ENCODE results near the gene PANK4.

PANK4 gene

GRCh38 chr1:2544875-2545640, 18.7 kb upstream of the PANK4 start:
- no peak for DNase-seq (ENCODE audit: low read depth in 2 of 2)

- no peak for DNase-seq (ENCODE audit: low read depth in 2 of 2)
Observed at GRCh38 chr1:2544093-2544874, 17.9 kb upstream of the PANK4 start.

GRCh38 chr1:2543543-2544092, 17.2 kb upstream of the PANK4 start:
- DNase-seq (ENCODE audit: low read depth in 2 of 2) = no peak

DNA sequence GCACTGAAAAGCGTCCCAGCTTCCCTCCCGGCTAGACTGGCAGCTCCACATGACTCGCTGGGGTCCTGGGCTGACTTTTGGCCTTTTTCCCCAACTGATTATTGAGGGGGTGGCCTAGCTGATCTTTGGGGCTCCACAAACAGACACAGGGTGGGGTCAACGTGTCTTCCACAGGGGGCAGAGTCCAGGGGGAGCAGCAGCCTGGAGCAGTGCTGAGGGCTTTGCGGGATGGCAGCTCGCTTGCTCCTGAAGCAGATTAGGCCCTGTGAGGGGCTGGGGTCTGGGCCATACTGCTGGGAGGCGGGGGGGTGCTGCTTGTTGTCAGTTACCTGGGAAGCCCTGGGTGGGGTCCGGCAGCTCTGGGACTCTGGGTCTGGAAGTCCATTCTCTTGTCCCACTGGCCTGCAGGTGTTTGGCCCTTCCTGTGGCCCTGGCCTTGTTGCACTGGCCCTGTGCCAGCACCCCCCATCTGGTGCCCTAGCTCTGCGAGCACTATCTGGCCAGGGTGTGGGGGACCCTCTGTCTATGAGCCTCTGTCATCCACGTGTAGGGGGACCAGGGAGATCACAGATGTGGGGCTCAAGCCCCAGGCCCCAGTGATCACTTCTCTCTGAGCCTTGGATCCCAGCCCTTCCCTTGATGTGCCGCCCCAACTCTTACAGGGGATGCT, 16.0 kb upstream of the PANK4 start:
- no peak for DNase-seq (ENCODE audit: low read depth in 2 of 2)

DNA sequence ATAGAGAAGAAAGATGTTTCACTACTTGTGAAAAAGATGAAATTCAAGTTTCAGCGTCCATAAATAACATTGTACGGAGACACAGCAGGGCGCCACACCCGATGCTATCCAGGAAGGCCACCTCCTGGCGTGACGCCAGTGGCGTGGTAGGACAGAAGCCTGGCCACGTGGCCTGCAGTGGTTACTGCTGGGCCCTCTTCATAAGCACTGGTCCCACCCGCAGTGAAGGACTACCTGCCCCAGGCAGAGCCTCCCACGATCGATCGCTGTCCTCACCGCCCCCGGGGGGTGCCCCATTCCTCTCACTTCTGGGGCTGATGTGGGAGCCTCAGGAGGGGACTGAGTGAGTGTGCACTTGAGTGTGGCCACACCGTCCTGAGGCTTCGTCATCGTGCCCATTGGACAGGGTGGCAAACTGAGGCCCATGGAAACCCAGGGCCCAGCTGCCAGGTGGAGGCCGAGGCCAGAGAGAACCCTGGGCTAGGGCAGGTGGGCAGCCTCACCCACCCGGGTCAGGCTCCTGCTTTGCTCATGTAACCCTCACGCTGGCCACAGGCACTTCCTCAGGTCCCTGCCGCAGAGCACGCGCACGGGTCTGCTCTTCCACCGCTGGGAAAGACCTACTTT, 15.3 kb upstream of the PANK4 start:
- DNase-seq (ENCODE audit: low read depth in 2 of 2) = no peak

- DNase-seq (ENCODE audit: low read depth in 2 of 2) = no peak
Observed at GRCh38 chr1:2540816-2541492, 14.6 kb upstream of the PANK4 start.

GRCh38 chr1:2539312-2539907, 13.0 kb upstream of the PANK4 start:
- no peak for DNase-seq (ENCODE audit: low read depth in 2 of 2)

GRCh38 chr1:2538872-2539271, 12.5 kb upstream of the PANK4 start:
- no peak for DNase-seq (ENCODE audit: low read depth in 2 of 2)

DNA sequence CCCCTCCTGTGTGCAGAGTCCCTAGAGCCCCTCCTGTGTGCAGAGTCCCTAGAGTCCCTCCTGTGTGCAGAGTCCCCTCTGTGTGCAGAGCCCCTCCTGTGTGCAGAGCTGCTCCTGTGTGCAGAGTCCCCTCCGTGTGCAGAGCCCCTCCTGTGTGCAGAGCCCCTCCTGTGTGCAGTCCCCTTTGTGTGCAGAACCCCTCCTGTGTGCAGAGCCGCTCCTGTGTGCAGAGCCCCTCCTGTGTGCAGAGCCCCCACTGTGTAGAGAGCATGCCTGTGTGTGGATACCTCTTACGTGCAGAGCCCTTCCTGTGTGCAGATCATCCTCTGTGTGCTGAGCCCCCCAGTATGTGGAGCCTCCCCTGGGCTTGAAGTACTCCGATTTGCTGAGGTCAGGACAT, 12.0 kb upstream of the PANK4 start:
- no peak for DNase-seq (ENCODE audit: low read depth in 2 of 2)

DNA sequence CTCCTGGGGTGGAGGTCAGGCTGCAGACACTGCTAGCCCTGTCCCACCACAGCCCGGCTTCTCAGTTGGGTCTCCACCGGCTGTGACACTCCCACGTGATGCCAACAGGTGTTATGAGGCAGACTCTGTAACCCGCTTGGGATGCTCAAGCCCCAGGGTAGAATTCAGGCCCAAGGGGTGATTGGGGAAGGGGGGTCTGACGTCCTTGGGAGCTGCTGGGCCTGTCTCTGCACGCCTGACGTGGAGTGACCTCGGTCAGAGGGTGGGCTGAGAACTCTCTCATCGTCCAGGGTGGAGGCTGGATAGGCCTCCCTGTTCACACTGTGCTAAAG, 11.4 kb upstream of the PANK4 start:
- DNase-seq (ENCODE audit: low read depth in 2 of 2) = no peak

GRCh38 chr1:2535981-2536380, 9.6 kb upstream of the PANK4 start:
- no peak for DNase-seq (ENCODE audit: low read depth in 2 of 2)

DNA sequence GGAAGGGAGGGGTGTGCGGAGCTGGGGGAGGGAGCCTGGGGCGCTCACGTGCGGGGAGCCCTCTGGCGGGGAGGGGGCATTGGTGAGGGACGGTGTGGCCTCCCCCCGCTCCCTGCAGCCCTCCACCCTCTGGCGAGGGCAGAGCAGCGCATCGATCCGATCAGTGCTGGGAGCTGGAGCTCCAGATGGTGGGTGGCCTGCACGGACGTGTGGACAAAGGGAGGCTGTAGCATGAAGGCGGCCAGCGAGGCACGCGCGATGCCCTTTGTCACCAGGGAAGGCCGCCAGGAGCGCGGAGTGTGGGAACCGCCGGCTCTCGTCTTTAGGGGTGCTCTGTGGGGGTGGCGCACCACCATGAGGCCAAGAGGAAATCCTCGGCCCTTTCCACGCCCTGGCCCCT, 9.1 kb upstream of the PANK4 start:
- DNase-seq (ENCODE audit: low read depth in 2 of 2) = no peak

DNA sequence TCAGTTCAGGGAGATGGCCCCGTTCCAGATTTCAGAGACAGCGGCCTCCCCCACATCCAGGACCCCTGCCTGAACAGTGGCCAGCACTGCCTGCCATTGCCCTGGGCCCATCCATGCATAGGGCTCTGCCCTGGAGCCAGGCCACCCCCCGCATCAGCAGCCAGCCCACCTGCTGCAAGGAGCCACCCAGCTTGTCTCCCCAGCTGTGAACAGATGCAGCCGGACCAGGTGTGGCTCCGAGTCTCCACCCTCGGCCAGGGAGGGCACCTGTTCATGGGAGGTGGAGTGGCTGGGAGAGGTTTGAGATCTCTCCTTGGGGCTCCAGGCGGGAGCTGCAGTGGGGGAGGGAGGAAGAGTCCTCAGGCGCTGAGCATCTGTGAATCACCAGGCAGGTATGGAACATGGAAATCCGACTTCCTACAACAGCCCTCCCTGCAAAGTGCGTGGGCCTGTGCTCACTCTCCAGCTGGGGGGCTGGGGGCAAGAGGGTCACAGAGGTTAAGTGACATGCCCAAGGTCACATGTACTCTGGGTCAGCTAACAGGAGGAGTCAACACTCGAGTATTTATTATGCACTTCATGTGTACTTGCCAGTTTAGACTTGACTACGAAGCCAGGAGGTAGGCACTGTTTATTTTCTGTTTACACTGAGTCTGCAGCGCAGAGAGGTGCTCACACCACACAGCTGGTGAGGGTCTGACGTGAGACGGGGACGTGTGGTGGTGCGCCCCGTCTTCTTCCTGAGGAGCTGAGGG, 8.5 kb upstream of the PANK4 start:
- DNase-seq (ENCODE audit: low read depth in 2 of 2) = no peak

GRCh38 chr1:2534315-2534686, 7.9 kb upstream of the PANK4 start:
- DNase-seq (ENCODE audit: low read depth in 2 of 2) = no peak

DNA sequence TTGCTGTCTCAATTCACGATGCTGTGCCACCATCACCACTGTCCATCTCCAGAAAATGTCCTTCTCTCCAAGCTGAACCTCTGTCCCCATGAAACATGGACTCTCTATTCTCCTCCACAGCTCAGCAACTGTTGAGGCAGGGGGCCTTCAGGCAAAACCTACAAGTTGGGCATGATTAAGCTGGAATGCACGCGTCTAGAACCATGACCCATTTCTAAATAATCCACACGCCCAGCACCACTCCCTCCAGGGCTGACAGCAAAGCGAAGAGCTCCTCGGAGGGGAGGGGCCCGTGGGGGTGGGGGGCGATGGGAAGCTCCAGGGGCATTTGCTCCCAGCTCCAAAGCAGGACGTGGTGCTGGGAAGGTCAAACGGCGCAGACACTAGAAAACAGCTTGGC, 7.0 kb upstream of the PANK4 start:
- no peak for DNase-seq (ENCODE audit: low read depth in 2 of 2)

DNA sequence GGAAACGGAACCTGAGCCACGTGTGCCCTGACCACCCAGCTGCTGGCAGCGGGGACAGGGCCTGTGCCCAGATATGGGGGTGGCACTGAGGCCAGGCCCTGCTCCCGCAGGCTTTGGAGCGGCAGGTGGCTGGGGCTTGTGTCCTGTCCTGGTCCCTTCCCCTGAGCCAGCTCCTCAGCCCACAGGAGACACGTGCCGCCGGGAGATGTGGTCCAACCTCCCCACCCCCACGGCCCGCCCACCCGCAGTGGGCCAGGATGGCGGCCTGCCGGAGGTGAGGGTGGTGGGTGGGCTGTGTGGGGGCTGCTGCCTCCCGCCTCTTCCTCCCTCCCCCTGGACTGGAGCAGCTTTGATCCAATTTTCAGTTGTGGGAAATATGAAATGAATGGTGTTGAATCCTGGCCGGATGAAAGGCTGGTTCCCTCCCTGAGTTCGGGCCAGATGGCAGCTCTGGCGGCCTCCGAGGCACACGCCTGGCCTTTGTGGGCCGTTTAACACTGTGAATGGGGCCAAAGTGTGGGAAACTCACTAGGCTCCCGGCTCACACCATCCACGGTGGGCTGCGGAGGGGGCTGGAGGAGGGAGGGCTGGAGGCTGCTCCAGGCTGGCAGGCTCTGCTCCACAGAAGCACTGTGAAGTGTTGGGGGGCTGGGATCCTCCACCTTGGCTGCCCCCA, 6.2 kb upstream of the PANK4 start:
- DNase-seq (ENCODE audit: low read depth in 2 of 2) = no peak

GRCh38 chr1:2530513-2531361, 4.3 kb upstream of the PANK4 start:
- DNase-seq (ENCODE audit: low read depth in 2 of 2) = no peak

- DNase-seq (ENCODE audit: low read depth in 2 of 2) = no peak
Observed at GRCh38 chr1:2529784-2530512, 3.6 kb upstream of the PANK4 start, which contains the start of gene HES5. TSS of gene HES5 (minus strand) at chr1:2530263. CDS start at chr1:2530164, 99 bp downstream.
